Heart left ventricle (tissue), 13 donors: ENCODE data around the gene SSX4.
"Not testable (repeated sequence)": the region's sequence is repeated elsewhere in the genome, so short reads cannot be mapped to it uniquely, and the experiment has no call there.

Source experiments
- CTCF ChIP-seq, 12 donors: fragments of 200-600 bp; sonication (generic) in 4 of 12; IDR thresholded peaks; one replicate each; pipeline versions ENCODE4 v1.5.0 to v1.8.0; 2018 to 2022; ENCODE audit warnings: antibody characterized with exemption in 12 of 12, mild to moderate bottlenecking in 5 of 12
- POLR2A ChIP-seq, 2 donors: fragments of 450-650 bp; IDR thresholded peaks; one replicate each; pipeline ENCODE4 v1.6.1; 2017; ENCODE audit warnings: antibody characterized with exemption in 2 of 2, mild to moderate bottlenecking in 2 of 2, moderate library complexity in 2 of 2
- donor health status: ischemic (EF 13 %, LVEDD 7.1; RV severe dilation, severe dysfunction).
- donor health status: DM: no; HTN: yes; CAD: no.
- donor health status: DM: no; HTN: no; CAD: no.
- donor health status: ischemic (EF 25% LVEDD 6.9; RV normal size, moderate dysfunction).
- donor health status: ischemic (EF 25% LVEDD 5.7; RV mildly dilated, moderate dysfunction).
- donor health status: ischemic (EF 35%, LVEDD 5.7; RV mildly dilated, moderate dysfunction).
- donor health status: nonischemic (EF 11% LVEDD 7.7; RV severe dilation, severe dysfunction).
- donor health status: DM: yes; HTN: yes; CAD: no.
- donor health status: PGD.
- donor health status: ischemic (EF 29% LVEDD 5.4; RV normal size, mild dysfunction).
- donor health status: nonischemic (EF 23%, LVEDD 6.1; RV moderate dilation, normal function).

GRCh38 chrX:48430166-48430565, 46.8 kb downstream of the SSX4 start:
- not testable (repeated sequence) for TF ChIP-seq CTCF, POLR2A (IDR thresholded peaks at IDR 0.05)
